Gastrocnemius medialis (tissue), 4 donors: ENCODE results near the gene LYPD6B. TPM values are rescaled to one million over a fixed set of nuclear protein-coding genes. Genes with fewer than 3 reads are reported as not detected.

Experiments used
- ATAC-seq, 2 donors: fragments of 150-250 bp; one replicate each; pipeline ENCODE4 v1.9.1; 2016
- DNase-seq, 2 donors: peaks; one replicate each; pipeline ENCODE4 v3.0.0-alpha.2; 2019
- H3K27ac ChIP-seq, 4 donors: fragments of 200-600 bp; sonication (generic); 1 replicate in 1 of 4; 2 replicates in 3 of 4; pipeline ENCODE4 v1.5.1; 2016 to 2018; ENCODE audit warnings: mild to moderate bottlenecking in 2 of 4, moderate library complexity in 1 of 4
- H3K27me3 ChIP-seq, 3 donors: fragments of 200-600 bp; sonication (generic) in 2 of 3; 1 replicate in 1 of 3; 2 replicates in 2 of 3; pipeline versions ENCODE4 v1.5.1 to v1.6.0; 2016 to 2019; ENCODE audit warnings: mild to moderate bottlenecking in 1 of 3, moderate library complexity in 1 of 3
- H3K36me3 ChIP-seq, 2 donors: fragments of 200-600 bp; sonication (generic) in 1 of 2; one replicate each; pipeline ENCODE4 v1.5.1; 2017 to 2018
- H3K4me1 ChIP-seq, 2 donors: fragments of 200-600 bp; sonication (generic) in 1 of 2; one replicate each; pipeline ENCODE4 v1.5.1; 2016 to 2017; ENCODE audit warnings: mild to moderate bottlenecking in 2 of 2
- H3K4me3 ChIP-seq, 4 donors: fragments of 200-600 bp; sonication (generic) in 3 of 4; 1 replicate in 1 of 4; 2 replicates in 3 of 4; pipeline ENCODE4 v1.5.1; 2016 to 2019; ENCODE audit warnings: mild to moderate bottlenecking in 2 of 4
- H3K9me3 ChIP-seq, 3 donors: fragments of 200-600 bp; sonication (generic) in 2 of 3; 1 replicate in 1 of 3; 2 replicates in 2 of 3; pipeline ENCODE4 v1.5.1; 2016 to 2019
- CTCF ChIP-seq, 5 experiments: fragments of 450-650 bp in 3 of 5; fragments of 200-600 bp in 2 of 5; sonication (generic) in 2 of 5; IDR thresholded peaks in 4 of 5; conservative IDR thresholded peaks in 1 of 5; 1 replicate in 4 of 5; 2 replicates in 1 of 5; pipeline ENCODE4 v1.5.1; 2016 to 2019; ENCODE audit warnings: antibody characterized with exemption in 5 of 5, mild to moderate bottlenecking in 3 of 5, moderate library complexity in 3 of 5
- POLR2A ChIP-seq, 2 donors: fragments of 450-650 bp; IDR thresholded peaks; one replicate each; pipeline ENCODE4 v1.6.1; 2017; ENCODE audit warnings: antibody characterized with exemption in 2 of 2, mild to moderate bottlenecking in 2 of 2, moderate library complexity in 2 of 2
- in situ Hi-C, 4 donors: fragments of 200-750 bp; cut with MboI; loops; one replicate each; pipeline versions ENCODE4 v1.15.0 to v1.8.0; 2017; ENCODE audit warnings: low sequenced_read_pairs in 4 of 4
- intact Hi-C: fragments of 100-400 bp; cut with DNase I; formaldehyde crosslinking; loops from one replicate; pipeline ENCODE4 v1.15.1; 2023; ENCODE audit warnings: low total_unique reads
- total RNA-seq, 4 donors: library from RNA; depleted of rRNA; stranded (reverse); fragments of >200 nt; gene quantifications; one replicate each; pipeline versions ENCODE4 v1.1.0 to v1.2.3, GENCODE V29; 2016

LYPD6B gene
- total RNA-seq, 4 donors from 2014 or later: not detected

- in situ Hi-C loops (no loop called here), intact Hi-C loops (no loop called here)
- Histone ChIP-seq H3K36me3 (no peaks in the 10 kb centered on the region), H3K4me1 (no peaks in the 10 kb centered on the region), H3K9me3 (no peaks in the 10 kb centered on the region), H3K4me3 (no peak overlapping the region), H3K27me3 (no peaks in the 10 kb centered on the region), H3K27ac (no peak overlapping the region)
- ATAC-seq (no peak), DNase-seq (no peak)
- no peak for TF ChIP-seq POLR2A (IDR thresholded peaks at IDR 0.05)
- no peak for TF ChIP-seq CTCF (IDR thresholded peaks at IDR 0.05 in 4 of 5, conservative IDR thresholded peaks at IDR 0.05 in 1 of 5)
Observed at GRCh38 chr2:149134335-149134923, 95.9 kb downstream of the LYPD6B start.

GRCh38 chr2:149136111-149136510 lies 97.6 kb downstream of the LYPD6B start:
- TF ChIP-seq CTCF (IDR thresholded peaks at IDR 0.05 in 4 of 5, conservative IDR thresholded peaks at IDR 0.05 in 1 of 5) (no peak), POLR2A (IDR thresholded peaks at IDR 0.05) (no peak)
- in situ Hi-C loops: no loop called here
- ATAC-seq: no peak
- intact Hi-C loops: no loop called here
- Histone ChIP-seq H3K9me3 (no peaks in the 10 kb centered on the region), H3K36me3 (no peaks in the 10 kb centered on the region), H3K27me3 (no peaks in the 10 kb centered on the region), H3K4me3 (no peak overlapping the region), H3K27ac (no peak overlapping the region), H3K4me1 (no peaks in the 10 kb centered on the region)
- DNase-seq: no peak

DNA sequence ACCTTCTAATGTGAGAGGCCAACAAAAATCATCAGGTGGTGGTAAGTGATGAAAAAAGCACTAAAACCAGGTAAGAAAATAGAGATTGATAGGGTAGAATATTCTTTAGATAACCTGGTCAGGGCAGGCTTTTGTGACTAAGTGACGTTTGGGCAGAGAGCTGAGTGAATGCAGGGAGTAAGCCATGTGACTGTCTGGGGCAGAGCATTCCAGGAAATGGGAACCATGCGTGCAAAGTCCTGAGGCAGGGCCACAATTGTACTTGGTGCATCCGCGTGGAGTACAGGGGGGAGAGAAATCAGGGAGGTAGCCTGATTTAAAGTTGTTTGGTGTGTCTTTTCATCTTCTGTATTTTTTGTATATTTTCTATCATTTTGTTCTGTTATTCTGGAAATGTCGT lies 102.5 kb downstream of the LYPD6B start:
- Histone ChIP-seq H3K27ac (no peak overlapping the region), H3K36me3 (no peaks in the 10 kb centered on the region), H3K9me3 (no peaks in the 10 kb centered on the region), H3K27me3 (no peaks in the 10 kb centered on the region), H3K4me3 (no peak overlapping the region), H3K4me1 (no peaks in the 10 kb centered on the region)
- no peak for DNase-seq
- TF ChIP-seq CTCF (IDR thresholded peaks at IDR 0.05 in 4 of 5, conservative IDR thresholded peaks at IDR 0.05 in 1 of 5): no peak
- TF ChIP-seq POLR2A (IDR thresholded peaks at IDR 0.05): no peak
- in situ Hi-C loops: no loop called here
- ATAC-seq: no peak
- intact Hi-C loops: no loop called here

DNA sequence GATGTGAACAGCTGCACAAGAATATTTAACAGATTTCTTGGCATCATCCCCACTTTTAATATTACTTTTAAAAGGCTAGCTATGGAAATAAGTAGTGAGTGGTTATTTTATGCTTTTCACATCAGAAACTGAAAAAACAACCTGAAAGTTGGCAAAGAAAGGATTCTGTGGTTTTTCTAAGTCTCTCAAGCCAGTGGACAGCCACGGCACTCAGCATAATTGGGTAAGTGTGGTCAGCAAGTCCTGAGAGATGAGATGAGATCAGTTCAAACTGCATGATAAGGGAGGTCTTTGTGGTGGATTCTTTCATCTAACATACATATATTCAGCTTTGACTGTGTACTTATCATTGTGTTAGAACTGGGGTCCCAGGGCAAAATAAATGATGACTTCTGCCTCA lies 105.2 kb downstream of the LYPD6B start:
- no peak overlapping the region for H3K4me3 ChIP-seq
- in situ Hi-C loops (no loop called here), intact Hi-C loops (no loop called here)
- ATAC-seq (no peak), DNase-seq (no peak)
- no peaks in the 10 kb centered on the region for H3K36me3 ChIP-seq
- H3K4me1 ChIP-seq: no peaks in the 10 kb centered on the region
- H3K9me3 ChIP-seq: no peaks in the 10 kb centered on the region
- no peak overlapping the region for H3K27ac ChIP-seq
- no peaks in the 10 kb centered on the region for H3K27me3 ChIP-seq
- no peak for TF ChIP-seq CTCF (IDR thresholded peaks at IDR 0.05 in 4 of 5, conservative IDR thresholded peaks at IDR 0.05 in 1 of 5)
- no peak for TF ChIP-seq POLR2A (IDR thresholded peaks at IDR 0.05)
